ENCODE data around the gene DOCK10. TPM values are rescaled to one million over a fixed set of nuclear protein-coding genes. Genes with fewer than 3 reads are reported as not detected.

DOCK10 gene
- total RNA-seq, 4 donors from 2014 or later: 3.8 to 33.2 (median 12.3) TPM

GRCh38 chr2:224723586-224724217, 318.6 kb downstream of the DOCK10 start:
- Histone ChIP-seq H3K4me1 (peaks cover 0 to 2% of the 10 kb centered on the region in 2 donors), H3K9me3 (no peaks in the 10 kb centered on the region), H3K27ac (no peak overlapping the region), H3K4me3 (no peak overlapping the region), H3K36me3 (no peaks in the 10 kb centered on the region), H3K27me3 (no peaks in the 10 kb centered on the region)
- TF ChIP-seq CTCF (IDR thresholded peaks at IDR 0.05) (no peak), POLR2A (IDR thresholded peaks at IDR 0.05) (no peak)
- intact Hi-C loops (cut with DNase I; ENCODE audit: low total_unique reads): no loop called here
- no peak for DNase-seq

- Histone ChIP-seq H3K4me1 (peaks cover 0 to 2% of the 10 kb centered on the region in 2 donors), H3K4me3 (no peak overlapping the region), H3K36me3 (no peaks in the 10 kb centered on the region), H3K27me3 (no peaks in the 10 kb centered on the region), H3K9me3 (no peaks in the 10 kb centered on the region), H3K27ac (no peak overlapping the region)
- intact Hi-C loops (cut with DNase I; ENCODE audit: low total_unique reads): no loop called here
- no peak for TF ChIP-seq CTCF (IDR thresholded peaks at IDR 0.05)
- TF ChIP-seq POLR2A (IDR thresholded peaks at IDR 0.05): no peak
- no peak for DNase-seq
These were observed 319.5 kb downstream of the DOCK10 start for GRCh38 chr2:224722770-224723169.

GRCh38 chr2:224722250-224722649, 320.0 kb downstream of the DOCK10 start:
- TF ChIP-seq CTCF (IDR thresholded peaks at IDR 0.05) (no peak), POLR2A (IDR thresholded peaks at IDR 0.05) (no peak)
- Histone ChIP-seq H3K27ac (no peak overlapping the region), H3K27me3 (no peaks in the 10 kb centered on the region), H3K4me3 (no peak overlapping the region), H3K4me1 (peaks cover 0 to 2% of the 10 kb centered on the region in 2 donors), H3K36me3 (no peaks in the 10 kb centered on the region), H3K9me3 (no peaks in the 10 kb centered on the region)
- no peak for DNase-seq
- intact Hi-C loops (cut with DNase I; ENCODE audit: low total_unique reads): no loop called here

GRCh38 chr2:224716921-224717320, 325.3 kb downstream of the DOCK10 start:
- Histone ChIP-seq H3K4me3 (no peak overlapping the region), H3K9me3 (no peaks in the 10 kb centered on the region), H3K27ac (no peak overlapping the region), H3K4me1 (no peaks in the 10 kb centered on the region), H3K27me3 (no peaks in the 10 kb centered on the region), H3K36me3 (no peaks in the 10 kb centered on the region)
- no peak for DNase-seq
- intact Hi-C loops (cut with DNase I; ENCODE audit: low total_unique reads): no loop called here
- TF ChIP-seq CTCF (IDR thresholded peaks at IDR 0.05) (no peak), POLR2A (IDR thresholded peaks at IDR 0.05) (no peak)

GRCh38 chr2:224716201-224716600, 326.1 kb downstream of the DOCK10 start, which contains the start of gene CCDC195:
Gene CCDC195 (minus strand): TSS chr2:224716365. CDS start chr2:224716365, 0 bp downstream.
- H3K4me1 ChIP-seq: no peaks in the 10 kb centered on the region
- no peaks in the 10 kb centered on the region for H3K9me3 ChIP-seq
- H3K27ac ChIP-seq: no peak within 1 kb of the TSS
- H3K36me3 ChIP-seq: no peaks in the 10 kb centered on the region
- no peaks in the 10 kb centered on the region for H3K27me3 ChIP-seq
- intact Hi-C loops (cut with DNase I; ENCODE audit: low total_unique reads): no loop called here
- DNase-seq: no peak
- no peak within 1 kb of the TSS for H3K4me3 ChIP-seq
- no peak for TF ChIP-seq POLR2A (IDR thresholded peaks at IDR 0.05)
- TF ChIP-seq CTCF (IDR thresholded peaks at IDR 0.05): no peak

Small RNAs within 50 kb of the gene (microRNA-seq; reads per million reads assigned to microRNA genes)
- not detected for gene MIR4439 (ENCODE audit: borderline microRNAs expressed, borderline replicate concordance)

Small RNAs within 50 kb of the gene (small RNA-seq; reads per million reads assigned to genes)
- not detected for gene MIR4439

Measured in uterus (tissue), 4 donors.